Brain microvascular endothelial cell (primary cell): ENCODE results near the gene DAB1.

Experiments used
- DNase-seq: peaks from one replicate; pipeline ENCODE4 v3.0.0-alpha.2; 2020
- H3K27ac ChIP-seq: fragments of 250-450 bp; sonication (Bioruptor Pico); 2 replicates; pipeline ENCODE4 v1.5.1; 2020; ENCODE audit warnings: mild to moderate bottlenecking, moderate library complexity
- H3K27me3 ChIP-seq: fragments of 250-450 bp; sonication (Bioruptor Pico); replicated peaks from 2 replicates; pipeline ENCODE4 v1.5.1; 2020; ENCODE audit warnings: mild to moderate bottlenecking
- H3K36me3 ChIP-seq: fragments of 250-450 bp; sonication (Bioruptor Pico); replicated peaks from 2 replicates; pipeline ENCODE4 v1.5.1; 2020; ENCODE audit warnings: mild to moderate bottlenecking
- H3K4me3 ChIP-seq: 2 replicates; pipeline ENCODE4 v1.5.1; 2011; ENCODE audit warnings: low read depth, mild to moderate bottlenecking, control low read depth, low read length, moderate library complexity
- CTCF ChIP-seq: IDR thresholded peaks from 2 replicates; pipeline ENCODE4 v1.5.1; 2011; ENCODE audit warnings: low read depth, mild to moderate bottlenecking, moderate library complexity, low read length, control low read depth, inconsistent platforms; ENCODE audit errors: missing control alignments
- in situ Hi-C: cut with HindIII; loops from 2 replicates; pipeline ENCODE4 v1.10.0; 2017; ENCODE audit warnings: low sequenced_read_pairs, low pct_ligation_motif_present

The DAB1 gene

GRCh38 chr1:57003398-57004139 lies 420.3 kb downstream of the DAB1 start:
- DNase-seq = no peak
- Histone ChIP-seq H3K27ac (no peak overlapping the region), H3K27me3 (no peaks in the 10 kb centered on the region), H3K36me3 (no peaks in the 10 kb centered on the region), H3K4me3 (no peak overlapping the region)
- no peak for TF ChIP-seq CTCF
- in situ Hi-C loops = no loop called here

GRCh38 chr1:56995414-56996100 lies 428.3 kb downstream of the DAB1 start:
- no peaks in the 10 kb centered on the region for H3K27me3 ChIP-seq
- no peak for TF ChIP-seq CTCF
- DNase-seq = no peak
- no peak overlapping the region for H3K4me3 ChIP-seq
- in situ Hi-C loops = no loop called here
- no peaks in the 10 kb centered on the region for H3K36me3 ChIP-seq
- no peak overlapping the region for H3K27ac ChIP-seq

- no peak for TF ChIP-seq CTCF
These were observed 430.4 kb downstream of the DAB1 start for GRCh38 chr1:56993475-56993874.

GRCh38 chr1:56992318-56993125 lies 431.3 kb downstream of the DAB1 start:
- H3K27ac ChIP-seq = no peak overlapping the region
- no peaks in the 10 kb centered on the region for H3K36me3 ChIP-seq
- no peaks in the 10 kb centered on the region for H3K27me3 ChIP-seq
- no peak for DNase-seq
- in situ Hi-C loops = no loop called here
- TF ChIP-seq CTCF = no peak
- H3K4me3 ChIP-seq = no peak overlapping the region

More at GRCh38 chr1:56993475-56993874, 430.4 kb downstream of the DAB1 start:
- Histone ChIP-seq H3K27me3 (no peaks in the 10 kb centered on the region), H3K4me3 (no peak overlapping the region), H3K36me3 (no peaks in the 10 kb centered on the region), H3K27ac (no peak overlapping the region)
- in situ Hi-C loops = no loop called here
- no peak for DNase-seq

GRCh38 chr1:56991576-56991975 lies 432.3 kb downstream of the DAB1 start:
- H3K27me3 ChIP-seq = no peaks in the 10 kb centered on the region
- DNase-seq = no peak
- in situ Hi-C loops = no loop called here
- no peaks in the 10 kb centered on the region for H3K36me3 ChIP-seq
- no peak for TF ChIP-seq CTCF
- H3K4me3 ChIP-seq = no peak overlapping the region
- H3K27ac ChIP-seq = no peak overlapping the region
